Loucy (cell line): Measurements from ENCODE around the gene DRC7.

Experiments
- H2AFZ ChIP-seq: fragments of 200-600 bp; sonication (generic); 2 replicates; pipeline ENCODE4 v1.6.0; 2016; ENCODE audit warnings: antibody characterized with exemption, mild to moderate bottlenecking, low read length, moderate library complexity
- H3F3A ChIP-seq: fragments of 200-600 bp; 2 replicates; pipeline ENCODE4 v1.6.0; 2016; ENCODE audit warnings: antibody characterized with exemption, low read depth, mild to moderate bottlenecking
- H3K27me3 ChIP-seq: fragments of 200-600 bp; sonication (generic); 2 replicates; pipeline ENCODE4 v1.6.1; 2014; ENCODE audit warnings: low read length, mild to moderate bottlenecking; ENCODE audit not compliant: insufficient read depth, poor library complexity, severe bottlenecking
- H3K36me3 ChIP-seq: fragments of 200-600 bp; sonication (generic); 2 replicates; pipeline ENCODE4 v1.6.1; 2016; ENCODE audit warnings: low read length; ENCODE audit not compliant: insufficient read depth
- H3K4me1 ChIP-seq: fragments of 200-600 bp; sonication (generic); 2 replicates; pipeline ENCODE4 v1.5.1; 2014; ENCODE audit warnings: low read length, mild to moderate bottlenecking; ENCODE audit not compliant: insufficient read depth, poor library complexity, severe bottlenecking
- H3K4me2 ChIP-seq: fragments of 200-600 bp; sonication (generic); 2 replicates; pipeline ENCODE4 v1.6.0; 2014; ENCODE audit warnings: antibody characterized with exemption, low read length, low read depth, mild to moderate bottlenecking; ENCODE audit not compliant: poor library complexity, severe bottlenecking
- H3K4me3 ChIP-seq: fragments of 200-600 bp; sonication (generic); 2 replicates; pipeline ENCODE4 v1.5.1; 2014; ENCODE audit warnings: low read length, mild to moderate bottlenecking, mixed read lengths; ENCODE audit not compliant: poor library complexity, severe bottlenecking
- H3K79me2 ChIP-seq: fragments of 200-600 bp; sonication (generic); 2 replicates; pipeline ENCODE4 v1.6.1; 2014; ENCODE audit warnings: low read length; ENCODE audit not compliant: insufficient read depth
- H3K9ac ChIP-seq: fragments of 200-600 bp; sonication (generic); 2 replicates; pipeline ENCODE4 v1.6.0; 2014; ENCODE audit warnings: mild to moderate bottlenecking, low read depth, low read length, moderate library complexity; ENCODE audit not compliant: poor library complexity, severe bottlenecking
- H3K9me2 ChIP-seq: fragments of 200-600 bp; sonication (generic); replicated peaks from 2 replicates; pipeline ENCODE4 v1.6.1; 2016; ENCODE audit warnings: low read depth, low read length, mixed read lengths
- H3K9me3 ChIP-seq: fragments of 200-600 bp; sonication (generic); 2 replicates; pipeline ENCODE4 v1.6.1; 2014; ENCODE audit warnings: mild to moderate bottlenecking, antibody characterized with exemption, low read length, low read depth; ENCODE audit not compliant: insufficient read depth
- H4K20me1 ChIP-seq: fragments of 200-600 bp; sonication (generic); 2 replicates; pipeline ENCODE4 v1.6.0; 2014; ENCODE audit warnings: antibody characterized with exemption, low read length, mild to moderate bottlenecking; ENCODE audit not compliant: insufficient read depth, poor library complexity, severe bottlenecking
- EZH2phosphoT487 ChIP-seq: fragments of 200-600 bp; IDR thresholded peaks from 2 replicates; pipeline ENCODE4 v1.6.1; 2018; ENCODE audit warnings: antibody characterized with exemption, mild to moderate bottlenecking, moderate library complexity, borderline replicate concordance
- TF ChIP-seq, protein P1 (sequence below): fragments of 200-600 bp; sonication (generic); conservative IDR thresholded peaks from 2 replicates; pipeline ENCODE4 v1.5.1; 2014; ENCODE audit warnings: mild to moderate bottlenecking, antibody characterized with exemption, low read length

The DRC7 gene

GRCh38 chr16:57759541-57760356 is 65.1 kb downstream of the DRC7 start:
- no peaks in the 10 kb centered on the region for H3K9me2 ChIP-seq
- no peaks in the 10 kb centered on the region for H3K79me2 ChIP-seq
- H3F3A ChIP-seq, result no peaks in the 10 kb centered on the region
- H3K36me3 ChIP-seq, result no peaks in the 10 kb centered on the region; the same call in 1 of the 2 replicates
- no peak overlapping the region for H3K4me2 ChIP-seq
- H3K4me1 ChIP-seq, result peaks cover 4% of the 10 kb centered on the region
- no peak overlapping the region for H3K9ac ChIP-seq
- H4K20me1 ChIP-seq, result no peaks in the 10 kb centered on the region
- H2AFZ ChIP-seq, result no peak overlapping the region
- no peak overlapping the region for H3K4me3 ChIP-seq
- no peaks in the 10 kb centered on the region for H3K27me3 ChIP-seq
- TF ChIP-seq EZH2phosphoT487, result no peak
- TF ChIP-seq, protein P1, sequence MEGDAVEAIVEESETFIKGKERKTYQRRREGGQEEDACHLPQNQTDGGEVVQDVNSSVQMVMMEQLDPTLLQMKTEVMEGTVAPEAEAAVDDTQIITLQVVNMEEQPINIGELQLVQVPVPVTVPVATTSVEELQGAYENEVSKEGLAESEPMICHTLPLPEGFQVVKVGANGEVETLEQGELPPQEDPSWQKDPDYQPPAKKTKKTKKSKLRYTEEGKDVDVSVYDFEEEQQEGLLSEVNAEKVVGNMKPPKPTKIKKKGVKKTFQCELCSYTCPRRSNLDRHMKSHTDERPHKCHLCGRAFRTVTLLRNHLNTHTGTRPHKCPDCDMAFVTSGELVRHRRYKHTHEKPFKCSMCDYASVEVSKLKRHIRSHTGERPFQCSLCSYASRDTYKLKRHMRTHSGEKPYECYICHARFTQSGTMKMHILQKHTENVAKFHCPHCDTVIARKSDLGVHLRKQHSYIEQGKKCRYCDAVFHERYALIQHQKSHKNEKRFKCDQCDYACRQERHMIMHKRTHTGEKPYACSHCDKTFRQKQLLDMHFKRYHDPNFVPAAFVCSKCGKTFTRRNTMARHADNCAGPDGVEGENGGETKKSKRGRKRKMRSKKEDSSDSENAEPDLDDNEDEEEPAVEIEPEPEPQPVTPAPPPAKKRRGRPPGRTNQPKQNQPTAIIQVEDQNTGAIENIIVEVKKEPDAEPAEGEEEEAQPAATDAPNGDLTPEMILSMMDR, result no peak
- no peaks in the 10 kb centered on the region for H3K9me3 ChIP-seq

DNA sequence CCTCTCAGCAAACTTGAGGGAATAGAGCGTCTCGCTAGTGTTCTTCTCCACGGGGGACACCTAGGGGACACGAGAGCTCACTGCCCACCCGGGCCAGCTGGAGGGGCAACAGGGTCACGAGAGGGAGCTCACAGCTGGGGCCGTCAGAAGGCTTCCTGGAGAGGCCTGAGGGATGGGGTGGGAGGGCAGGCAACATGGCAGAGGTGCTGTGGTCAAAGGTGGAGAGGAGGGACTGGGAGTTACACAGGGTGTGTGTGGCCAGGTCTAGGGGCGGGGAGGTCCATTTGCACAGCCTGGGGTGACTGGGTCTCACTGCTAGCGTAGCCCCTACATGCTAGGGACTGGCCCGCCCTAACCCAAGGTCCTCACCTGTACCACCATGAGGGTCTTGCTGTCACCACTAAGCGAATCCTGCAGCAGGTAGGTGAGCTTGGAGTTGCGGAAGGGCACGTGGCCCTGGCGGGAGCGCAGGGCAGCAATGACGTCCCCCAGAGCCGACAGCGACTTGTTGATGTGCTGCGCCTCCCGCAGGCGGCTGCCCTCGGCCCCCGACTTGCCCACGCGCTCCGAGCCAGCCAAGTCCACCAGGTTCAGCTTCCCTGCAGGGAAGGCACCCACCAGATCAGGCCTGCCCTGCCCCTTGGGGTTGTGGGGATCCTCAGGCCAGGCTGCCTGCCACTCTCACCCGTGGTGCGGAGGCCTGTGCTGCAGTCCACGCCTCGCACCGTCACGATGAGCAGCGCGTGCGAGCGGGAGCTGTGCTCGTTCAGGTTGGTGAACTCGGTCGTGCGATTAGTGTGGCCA is 66.0 kb downstream of the DRC7 start:
- Histone ChIP-seq H4K20me1 (no peaks in the 10 kb centered on the region), H3K27me3 (no peaks in the 10 kb centered on the region), H2AFZ (no peak overlapping the region), H3K4me2 (no peak overlapping the region), H3K4me1 (peaks cover 4% of the 10 kb centered on the region), H3K4me3 (no peak overlapping the region), H3K9me2 (no peaks in the 10 kb centered on the region), H3K9ac (no peak overlapping the region), H3K9me3 (no peaks in the 10 kb centered on the region), H3F3A (no peaks in the 10 kb centered on the region), H3K79me2 (no peaks in the 10 kb centered on the region), H3K36me3 (no peaks in the 10 kb centered on the region; the same call in 1 of the 2 replicates)
- TF ChIP-seq, protein P1, result no peak
- no peak for TF ChIP-seq EZH2phosphoT487

- no peak overlapping the region for H2AFZ ChIP-seq
- no peak for TF ChIP-seq EZH2phosphoT487
- H3K9me3 ChIP-seq, result no peaks in the 10 kb centered on the region
- H3K79me2 ChIP-seq, result no peaks in the 10 kb centered on the region
- no peaks in the 10 kb centered on the region for H3K9me2 ChIP-seq
- H3K4me3 ChIP-seq, result no peak overlapping the region
- no peaks in the 10 kb centered on the region for H4K20me1 ChIP-seq
- H3K36me3 ChIP-seq, result no peaks in the 10 kb centered on the region
- no peak overlapping the region for H3K4me2 ChIP-seq
- no peak overlapping the region for H3K9ac ChIP-seq
- no peaks in the 10 kb centered on the region for H3K27me3 ChIP-seq
- peaks cover 4% of the 10 kb centered on the region for H3K4me1 ChIP-seq
- H3F3A ChIP-seq, result no peaks in the 10 kb centered on the region
These were observed 66.7 kb downstream of the DRC7 start for GRCh38 chr16:57761301-57761700.
